HepG2 (cell line): ENCODE measurements around the gene SMOC1. TPM values are rescaled to one million over a fixed set of nuclear protein-coding genes. Genes with fewer than 3 reads are reported as not detected.

ENCODE experiments used
- ASH2L ChIP-seq: fragments of 300-600, 200-600 bp; sonication (generic); IDR thresholded peaks from 2 replicates; pipeline ENCODE4 v1.7.0; 2017; ENCODE audit warnings: low read depth, mild to moderate bottlenecking, moderate library complexity, mixed read lengths, low read length; ENCODE audit not compliant: insufficient read length
- BCL6 ChIP-seq: IDR thresholded peaks from 2 replicates; pipeline ENCODE4 v1.6.1; 2016; ENCODE audit warnings: missing genetic modification reagents, missing compliant biosample characterization
- ELF4 ChIP-seq: sonication (generic); formaldehyde crosslinking; IDR thresholded peaks from 2 replicates; pipeline ENCODE4 v1.5.0; 2020; ENCODE audit warnings: missing genetic modification reagents, mild to moderate bottlenecking, moderate library complexity, borderline replicate concordance
- FOXA1 ChIP-seq, 2 experiments: fragments of 450-650 bp in 1 of 2; sonication (generic) in 1 of 2; formaldehyde crosslinking in 1 of 2; IDR thresholded peaks; 2 replicates each; pipeline versions ENCODE4 v1.4.0 to v1.6.1; 2016 to 2020; ENCODE audit warnings: missing genetic modification reagents in 1 of 2
- FOXO1 ChIP-seq: sonication (generic); formaldehyde crosslinking; IDR thresholded peaks from 2 replicates; pipeline ENCODE4 v1.4.0; 2020; ENCODE audit warnings: missing genetic modification reagents
- HNF4A ChIP-seq: sonication (generic); formaldehyde crosslinking; IDR thresholded peaks from 2 replicates; pipeline ENCODE4 v1.4.0; 2020; ENCODE audit warnings: missing genetic modification reagents
- HOXA5 ChIP-seq: sonication (generic); formaldehyde crosslinking; IDR thresholded peaks from 2 replicates; pipeline ENCODE4 v1.4.0; 2020; ENCODE audit warnings: missing genetic modification reagents
- MXD4 ChIP-seq: IDR thresholded peaks from 2 replicates; pipeline ENCODE4 v1.6.1; 2016; ENCODE audit warnings: mild to moderate bottlenecking, missing biosample characterization, missing genetic modification reagents
- NR2F2 ChIP-seq: IDR thresholded peaks from 2 replicates; pipeline ENCODE4 v1.6.1; 2012; ENCODE audit warnings: low read depth, inconsistent platforms, borderline replicate concordance
- RCOR2 ChIP-seq: IDR thresholded peaks from 2 replicates; pipeline ENCODE4 v1.6.1; 2016; ENCODE audit warnings: missing biosample characterization, missing genetic modification reagents
- RXRA ChIP-seq: sonication (generic); formaldehyde crosslinking; IDR thresholded peaks from 2 replicates; pipeline ENCODE4 v1.5.1; 2020; ENCODE audit warnings: missing genetic modification reagents
- SMAD3 ChIP-seq: sonication (generic); formaldehyde crosslinking; IDR thresholded peaks from 2 replicates; pipeline ENCODE4 v1.4.0; 2020; ENCODE audit warnings: missing genetic modification reagents
- SP4 ChIP-seq: sonication (generic); formaldehyde crosslinking; IDR thresholded peaks from 2 replicates; pipeline ENCODE4 v1.8.1; 2023; ENCODE audit warnings: mild to moderate bottlenecking, missing genetic modification reagents
- TCF7 ChIP-seq: sonication (generic); IDR thresholded peaks from 2 replicates; pipeline ENCODE4 v1.6.1; 2016; ENCODE audit warnings: antibody characterized with exemption, low read depth
- XBP1 ChIP-seq: sonication (generic); formaldehyde crosslinking; IDR thresholded peaks from 2 replicates; pipeline ENCODE4 v1.5.0; 2020; ENCODE audit warnings: missing genetic modification reagents
- ZEB1 ChIP-seq: IDR thresholded peaks from 2 replicates; pipeline ENCODE4 v1.6.1; 2012; ENCODE audit warnings: mild to moderate bottlenecking, low read depth, inconsistent platforms; ENCODE audit not compliant: insufficient replicate concordance
- ZNF570 ChIP-seq: sonication (generic); formaldehyde crosslinking; IDR thresholded peaks from 2 replicates; pipeline ENCODE4 v1.4.0; 2020; ENCODE audit warnings: mild to moderate bottlenecking, missing genetic modification reagents, borderline replicate concordance
- ZNF709 ChIP-seq: sonication (generic); formaldehyde crosslinking; IDR thresholded peaks from 2 replicates; pipeline ENCODE4 v1.5.0; 2020; ENCODE audit warnings: mild to moderate bottlenecking, missing genetic modification reagents
- ZNF720 ChIP-seq: sonication (generic); formaldehyde crosslinking; IDR thresholded peaks from 2 replicates; pipeline ENCODE4 v1.4.0; 2020; ENCODE audit warnings: missing genetic modification reagents
- ZSCAN29 ChIP-seq: sonication (generic); formaldehyde crosslinking; conservative IDR thresholded peaks from 2 replicates; pipeline ENCODE4 v1.4.0; 2020; ENCODE audit warnings: mild to moderate bottlenecking, missing genetic modification reagents
- polyA plus RNA-seq, 8 experiments: library from polyadenylated mRNA; depleted of rRNA in 3 of 8; stranded (reverse) in 7 of 8; unstranded in 1 of 8; fragments of >200 nt; fragmentation: Illumina TruSeq in 4 of 8; extraction: Trizol in 4 of 8; gene quantifications; 2 replicates each; pipeline versions ENCODE4 v1.2.1 to v1.2.3, GENCODE V29; 2011 to 2016; ENCODE audit warnings: low read depth in 4 of 8, missing spikeins in 1 of 8, mixed read lengths in 1 of 8; ENCODE audit not compliant: insufficient read depth in 1 of 8
- total RNA-seq, 5 experiments: library from RNA; depleted of rRNA; stranded (reverse); fragments of >200 nt; fragmentation: Illumina TruSeq; extraction: Trizol; gene quantifications; 2 replicates each; pipeline ENCODE4 v1.2.3, GENCODE V29; 2016; ENCODE audit warnings: low read depth in 1 of 5
- TF ChIP-seq, protein P1 (sequence below): sonication (generic); formaldehyde crosslinking; IDR thresholded peaks from 2 replicates; pipeline ENCODE4 v1.5.1; 2020; ENCODE audit warnings: mild to moderate bottlenecking, missing genetic modification reagents, borderline replicate concordance
- TF ChIP-seq, protein P2 (sequence below): sonication (generic); formaldehyde crosslinking; IDR thresholded peaks from 2 replicates; pipeline ENCODE4 v1.4.0; 2020; ENCODE audit warnings: missing genetic modification reagents, borderline replicate concordance
- TF ChIP-seq, protein P3 (sequence below): sonication (generic); formaldehyde crosslinking; conservative IDR thresholded peaks from 2 replicates; pipeline ENCODE4 v1.8.1; 2023; ENCODE audit warnings: missing genetic modification reagents

The SMOC1 gene
- total and polyA plus RNA-seq, 2 of the 13 experiments (the other 11 are each of a cell fraction or from before 2014, with no cell fraction given): 17.8 to 35.6 TPM

DNA sequence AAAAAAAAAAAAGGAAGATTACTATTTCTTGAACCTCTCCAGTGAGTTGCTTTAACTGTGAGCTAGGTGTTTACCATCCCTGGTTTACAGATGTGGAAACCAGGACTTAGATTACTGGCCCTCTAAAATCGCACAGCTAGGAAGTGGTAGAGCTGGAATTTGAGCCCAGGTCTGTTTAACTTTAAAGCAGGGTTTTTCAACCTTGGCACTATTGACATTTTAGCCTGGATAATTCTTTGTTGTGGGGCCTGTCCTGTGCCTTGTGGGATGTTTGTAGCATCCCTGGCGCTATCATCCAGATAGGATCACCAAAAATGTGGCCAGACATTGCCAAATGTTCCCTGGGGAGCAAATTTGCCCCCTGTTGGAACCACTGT is 28.5 kb upstream of the SMOC1 start (continued):
- TF ChIP-seq, protein P1, sequence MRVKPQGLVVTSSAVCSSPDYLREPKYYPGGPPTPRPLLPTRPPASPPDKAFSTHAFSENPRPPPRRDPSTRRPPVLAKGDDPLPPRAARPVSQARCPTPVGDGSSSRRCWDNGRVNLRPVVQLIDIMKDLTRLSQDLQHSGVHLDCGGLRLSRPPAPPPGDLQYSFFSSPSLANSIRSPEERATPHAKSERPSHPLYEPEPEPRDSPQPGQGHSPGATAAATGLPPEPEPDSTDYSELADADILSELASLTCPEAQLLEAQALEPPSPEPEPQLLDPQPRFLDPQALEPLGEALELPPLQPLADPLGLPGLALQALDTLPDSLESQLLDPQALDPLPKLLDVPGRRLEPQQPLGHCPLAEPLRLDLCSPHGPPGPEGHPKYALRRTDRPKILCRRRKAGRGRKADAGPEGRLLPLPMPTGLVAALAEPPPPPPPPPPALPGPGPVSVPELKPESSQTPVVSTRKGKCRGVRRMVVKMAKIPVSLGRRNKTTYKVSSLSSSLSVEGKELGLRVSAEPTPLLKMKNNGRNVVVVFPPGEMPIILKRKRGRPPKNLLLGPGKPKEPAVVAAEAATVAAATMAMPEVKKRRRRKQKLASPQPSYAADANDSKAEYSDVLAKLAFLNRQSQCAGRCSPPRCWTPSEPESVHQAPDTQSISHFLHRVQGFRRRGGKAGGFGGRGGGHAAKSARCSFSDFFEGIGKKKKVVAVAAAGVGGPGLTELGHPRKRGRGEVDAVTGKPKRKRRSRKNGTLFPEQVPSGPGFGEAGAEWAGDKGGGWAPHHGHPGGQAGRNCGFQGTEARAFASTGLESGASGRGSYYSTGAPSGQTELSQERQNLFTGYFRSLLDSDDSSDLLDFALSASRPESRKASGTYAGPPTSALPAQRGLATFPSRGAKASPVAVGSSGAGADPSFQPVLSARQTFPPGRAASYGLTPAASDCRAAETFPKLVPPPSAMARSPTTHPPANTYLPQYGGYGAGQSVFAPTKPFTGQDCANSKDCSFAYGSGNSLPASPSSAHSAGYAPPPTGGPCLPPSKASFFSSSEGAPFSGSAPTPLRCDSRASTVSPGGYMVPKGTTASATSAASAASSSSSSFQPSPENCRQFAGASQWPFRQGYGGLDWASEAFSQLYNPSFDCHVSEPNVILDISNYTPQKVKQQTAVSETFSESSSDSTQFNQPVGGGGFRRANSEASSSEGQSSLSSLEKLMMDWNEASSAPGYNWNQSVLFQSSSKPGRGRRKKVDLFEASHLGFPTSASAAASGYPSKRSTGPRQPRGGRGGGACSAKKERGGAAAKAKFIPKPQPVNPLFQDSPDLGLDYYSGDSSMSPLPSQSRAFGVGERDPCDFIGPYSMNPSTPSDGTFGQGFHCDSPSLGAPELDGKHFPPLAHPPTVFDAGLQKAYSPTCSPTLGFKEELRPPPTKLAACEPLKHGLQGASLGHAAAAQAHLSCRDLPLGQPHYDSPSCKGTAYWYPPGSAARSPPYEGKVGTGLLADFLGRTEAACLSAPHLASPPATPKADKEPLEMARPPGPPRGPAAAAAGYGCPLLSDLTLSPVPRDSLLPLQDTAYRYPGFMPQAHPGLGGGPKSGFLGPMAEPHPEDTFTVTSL (CRISPR knock-in tag): peak; percentile 56; the same call in 1 of the 2 replicates
- TF ChIP-seq ZEB1: peak; percentile 44
- no peak for TF ChIP-seq ZNF570 (CRISPR knock-in tag)
- 0 out of 2 replicates have a peak, but pooled peaks have one; percentile 2 for TF ChIP-seq SP4 (CRISPR knock-in tag)
- peak; percentile 45 for TF ChIP-seq FOXO1 (CRISPR knock-in tag)
- peak; percentile 66; the same call in 1 of the 2 replicates for TF ChIP-seq TCF7
- TF ChIP-seq SMAD3: 0 out of 2 replicates have a peak, but pooled peaks have one; percentile 47
- TF ChIP-seq ZNF720 (CRISPR knock-in tag): no peak
- TF ChIP-seq FOXA1 (IDR thresholded peaks at IDR 0.05): no peak
- TF ChIP-seq FOXA1 (CRISPR knock-in tag; IDR thresholded peaks at IDR 0.05): peak; percentile 68
- TF ChIP-seq ASH2L: peak; percentile 40
- no peak for TF ChIP-seq ELF4 (CRISPR knock-in tag)
- TF ChIP-seq BCL6 (CRISPR knock-in tag): peak; percentile 58
- peak; percentile 10; the same call in 1 of the 2 replicates for TF ChIP-seq HOXA5 (CRISPR knock-in tag)
- TF ChIP-seq ZNF709: no peak
- TF ChIP-seq, protein P2, sequence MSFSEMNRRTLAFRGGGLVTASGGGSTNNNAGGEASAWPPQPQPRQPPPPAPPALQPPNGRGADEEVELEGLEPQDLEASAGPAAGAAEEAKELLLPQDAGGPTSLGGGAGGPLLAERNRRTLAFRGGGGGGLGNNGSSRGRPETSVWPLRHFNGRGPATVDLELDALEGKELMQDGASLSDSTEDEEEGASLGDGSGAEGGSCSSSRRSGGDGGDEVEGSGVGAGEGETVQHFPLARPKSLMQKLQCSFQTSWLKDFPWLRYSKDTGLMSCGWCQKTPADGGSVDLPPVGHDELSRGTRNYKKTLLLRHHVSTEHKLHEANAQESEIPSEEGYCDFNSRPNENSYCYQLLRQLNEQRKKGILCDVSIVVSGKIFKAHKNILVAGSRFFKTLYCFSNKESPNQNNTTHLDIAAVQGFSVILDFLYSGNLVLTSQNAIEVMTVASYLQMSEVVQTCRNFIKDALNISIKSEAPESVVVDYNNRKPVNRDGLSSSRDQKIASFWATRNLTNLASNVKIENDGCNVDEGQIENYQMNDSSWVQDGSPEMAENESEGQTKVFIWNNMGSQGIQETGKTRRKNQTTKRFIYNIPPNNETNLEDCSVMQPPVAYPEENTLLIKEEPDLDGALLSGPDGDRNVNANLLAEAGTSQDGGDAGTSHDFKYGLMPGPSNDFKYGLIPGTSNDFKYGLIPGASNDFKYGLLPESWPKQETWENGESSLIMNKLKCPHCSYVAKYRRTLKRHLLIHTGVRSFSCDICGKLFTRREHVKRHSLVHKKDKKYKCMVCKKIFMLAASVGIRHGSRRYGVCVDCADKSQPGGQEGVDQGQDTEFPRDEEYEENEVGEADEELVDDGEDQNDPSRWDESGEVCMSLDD (CRISPR knock-in tag): no peak
- peak; percentile 57 for TF ChIP-seq ZSCAN29 (CRISPR knock-in tag)
- TF ChIP-seq, protein P3, sequence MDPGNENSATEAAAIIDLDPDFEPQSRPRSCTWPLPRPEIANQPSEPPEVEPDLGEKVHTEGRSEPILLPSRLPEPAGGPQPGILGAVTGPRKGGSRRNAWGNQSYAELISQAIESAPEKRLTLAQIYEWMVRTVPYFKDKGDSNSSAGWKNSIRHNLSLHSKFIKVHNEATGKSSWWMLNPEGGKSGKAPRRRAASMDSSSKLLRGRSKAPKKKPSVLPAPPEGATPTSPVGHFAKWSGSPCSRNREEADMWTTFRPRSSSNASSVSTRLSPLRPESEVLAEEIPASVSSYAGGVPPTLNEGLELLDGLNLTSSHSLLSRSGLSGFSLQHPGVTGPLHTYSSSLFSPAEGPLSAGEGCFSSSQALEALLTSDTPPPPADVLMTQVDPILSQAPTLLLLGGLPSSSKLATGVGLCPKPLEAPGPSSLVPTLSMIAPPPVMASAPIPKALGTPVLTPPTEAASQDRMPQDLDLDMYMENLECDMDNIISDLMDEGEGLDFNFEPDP: no peak
- TF ChIP-seq XBP1: no peak
- peak; percentile 47; the same call in 1 of the 2 replicates for TF ChIP-seq NR2F2
- TF ChIP-seq RXRA (CRISPR knock-in tag): no peak
- peak; percentile 48; the same call in 1 of the 2 replicates for TF ChIP-seq RCOR2 (CRISPR knock-in tag)
- peak; percentile 69 for TF ChIP-seq HNF4A (CRISPR knock-in tag)
- TF ChIP-seq MXD4 (CRISPR knock-in tag): 0 out of 2 replicates have a peak, but pooled peaks have one; percentile 3
